SK-N-MC (cell line): Measurements from ENCODE around the gene SEMA4D.
"Not testable (repeated sequence)": the region's sequence is repeated elsewhere in the genome, so short reads cannot be mapped to it uniquely, and the experiment has no call there.

ENCODE experiments used
- DNase-seq: peaks from one replicate; pipeline ENCODE4 v3.0.0-alpha.2; 2011; ENCODE audit warnings: low read depth, low spot score
- H3K27ac ChIP-seq: fragments of 200-600 bp; sonication (generic); 2 replicates; pipeline ENCODE4 v1.5.1; 2016; ENCODE audit warnings: mixed run types
- H3K36me3 ChIP-seq: fragments of 200-600 bp; sonication (generic); 2 replicates; pipeline ENCODE4 v1.6.1; 2017; ENCODE audit warnings: antibody characterized with exemption, low read length, mixed read lengths; ENCODE audit not compliant: insufficient read depth
- H3K4me3 ChIP-seq: fragments of 200-600 bp; sonication (generic); 2 replicates; pipeline ENCODE4 v1.5.1; 2016
- H3K9ac ChIP-seq: fragments of 200-600 bp; sonication (generic); 2 replicates; pipeline ENCODE4 v1.8.0; 2017; ENCODE audit warnings: mixed run types, mixed read lengths; ENCODE audit not compliant: insufficient read length
- H3K9me3 ChIP-seq: fragments of 200-600 bp; sonication (generic); 2 replicates; pipeline ENCODE4 v1.6.1; 2017; ENCODE audit warnings: low read depth, mild to moderate bottlenecking, antibody characterized with exemption, low read length, moderate library complexity, mixed read lengths
- EZH2 ChIP-seq: fragments of 200-600 bp; sonication (generic); IDR thresholded peaks from one replicate; pipeline ENCODE4 v1.6.1; 2017; ENCODE audit warnings: antibody characterized with exemption
- FOXP2 ChIP-seq: optimal IDR thresholded peaks from 2 replicates; pipeline ENCODE3; 2011; ENCODE audit warnings: mild to moderate bottlenecking, moderate library complexity; ENCODE audit not compliant: insufficient read depth; ENCODE audit errors: extremely low read length, control extremely low read depth
- POLR2AphosphoS5 ChIP-seq: IDR thresholded peaks from 2 replicates; pipeline ENCODE4 v1.6.1; 2012; ENCODE audit warnings: mild to moderate bottlenecking, low read depth, low read length, borderline replicate concordance

SEMA4D gene

GRCh38 chr9:89345476-89345875 is 152.4 kb downstream of the SEMA4D start:
- H3K9me3 ChIP-seq: no peaks in the 10 kb centered on the region
- H3K9ac ChIP-seq: no peak overlapping the region
- no peak for DNase-seq
- H3K36me3 ChIP-seq: peaks cover 98% of the 10 kb centered on the region
- H3K27ac ChIP-seq: no peak overlapping the region
- no peak overlapping the region for H3K4me3 ChIP-seq
- no peak for TF ChIP-seq POLR2AphosphoS5
- TF ChIP-seq EZH2: no peak
- no peak for TF ChIP-seq FOXP2

- DNase-seq, H3K27ac ChIP-seq, H3K9me3 ChIP-seq, H3K4me3 ChIP-seq, H3K9ac ChIP-seq: not testable (repeated sequence)
- peaks cover 97% of the 10 kb centered on the region for H3K36me3 ChIP-seq
These were observed 154.1 kb downstream of the SEMA4D start for GRCh38 chr9:89343812-89344211.

GRCh38 chr9:89342948-89343347 is 155.0 kb downstream of the SEMA4D start:
- DNase-seq: no peak
- no peak for TF ChIP-seq POLR2AphosphoS5
- no peaks in the 10 kb centered on the region for H3K9me3 ChIP-seq
- no peak overlapping the region for H3K4me3 ChIP-seq
- no peak overlapping the region for H3K27ac ChIP-seq
- peaks cover 97% of the 10 kb centered on the region for H3K36me3 ChIP-seq
- no peak overlapping the region for H3K9ac ChIP-seq

GRCh38 chr9:89342213-89342612 is 155.7 kb downstream of the SEMA4D start:
- H3K27ac ChIP-seq: no peak overlapping the region
- H3K36me3 ChIP-seq: peaks cover 97% of the 10 kb centered on the region
- H3K4me3 ChIP-seq: no peak overlapping the region
- no peak for DNase-seq
- no peaks in the 10 kb centered on the region for H3K9me3 ChIP-seq
- no peak overlapping the region for H3K9ac ChIP-seq
- TF ChIP-seq FOXP2: no peak
- TF ChIP-seq POLR2AphosphoS5: no peak
- TF ChIP-seq EZH2: no peak

- no peak overlapping the region for H3K27ac ChIP-seq
- no peak overlapping the region for H3K9ac ChIP-seq
- DNase-seq: no peak
- H3K36me3 ChIP-seq: peaks cover 94% of the 10 kb centered on the region
- TF ChIP-seq EZH2: no peak
- no peak for TF ChIP-seq POLR2AphosphoS5
- no peak for TF ChIP-seq FOXP2
- H3K4me3 ChIP-seq: no peak overlapping the region
- H3K9me3 ChIP-seq: no peaks in the 10 kb centered on the region
These were observed 157.6 kb downstream of the SEMA4D start for GRCh38 chr9:89340332-89340731.

GRCh38 chr9:89339807-89340206 is 158.1 kb downstream of the SEMA4D start:
- Histone ChIP-seq H3K4me3 (no peak overlapping the region), H3K9me3 (no peaks in the 10 kb centered on the region), H3K36me3 (peaks cover 92% of the 10 kb centered on the region), H3K9ac (no peak overlapping the region), H3K27ac (no peak overlapping the region)
- no peak for DNase-seq
- no peak for TF ChIP-seq POLR2AphosphoS5
- no peak for TF ChIP-seq FOXP2
- no peak for TF ChIP-seq EZH2

GRCh38 chr9:89330513-89330912 is 167.4 kb downstream of the SEMA4D start:
- TF ChIP-seq POLR2AphosphoS5: no peak
- no peak for TF ChIP-seq EZH2
- TF ChIP-seq FOXP2: no peak
- H3K27ac ChIP-seq: no peak overlapping the region
- DNase-seq: no peak
- H3K9me3 ChIP-seq: no peaks in the 10 kb centered on the region
- no peak overlapping the region for H3K9ac ChIP-seq
- peaks cover 88% of the 10 kb centered on the region for H3K36me3 ChIP-seq
- H3K4me3 ChIP-seq: no peak overlapping the region

GRCh38 chr9:89329917-89330316 is 168.0 kb downstream of the SEMA4D start:
- H3K4me3 ChIP-seq: no peak overlapping the region
- DNase-seq: no peak
- no peak for TF ChIP-seq EZH2
- no peak for TF ChIP-seq POLR2AphosphoS5
- TF ChIP-seq FOXP2: no peak
- H3K9ac ChIP-seq: no peak overlapping the region
- no peak overlapping the region for H3K27ac ChIP-seq
- no peaks in the 10 kb centered on the region for H3K9me3 ChIP-seq
- peaks cover 84% of the 10 kb centered on the region for H3K36me3 ChIP-seq

- Histone ChIP-seq H3K9ac (no peak overlapping the region), H3K36me3 (peaks cover 66% of the 10 kb centered on the region)
- TF ChIP-seq FOXP2 (no peak), EZH2 (no peak), POLR2AphosphoS5 (no peak)
These were observed 169.8 kb downstream of the SEMA4D start for GRCh38 chr9:89328064-89328463.

GRCh38 chr9:89325733-89326132 is 172.2 kb downstream of the SEMA4D start:
- Histone ChIP-seq H3K27ac (no peak overlapping the region), H3K36me3 (peaks cover 49% of the 10 kb centered on the region), H3K4me3 (no peak overlapping the region), H3K9me3 (no peaks in the 10 kb centered on the region), H3K9ac (no peak overlapping the region)
- TF ChIP-seq POLR2AphosphoS5 (no peak), FOXP2 (no peak), EZH2 (no peak)
- DNase-seq: no peak

More at GRCh38 chr9:89328064-89328463, 169.8 kb downstream of the SEMA4D start:
- Histone ChIP-seq H3K9me3 (no peaks in the 10 kb centered on the region), H3K4me3 (no peak overlapping the region), H3K27ac (no peak overlapping the region)
- no peak for DNase-seq
